ENCODE measurements around the gene PIK3C2G.

The PIK3C2G gene

DNA sequence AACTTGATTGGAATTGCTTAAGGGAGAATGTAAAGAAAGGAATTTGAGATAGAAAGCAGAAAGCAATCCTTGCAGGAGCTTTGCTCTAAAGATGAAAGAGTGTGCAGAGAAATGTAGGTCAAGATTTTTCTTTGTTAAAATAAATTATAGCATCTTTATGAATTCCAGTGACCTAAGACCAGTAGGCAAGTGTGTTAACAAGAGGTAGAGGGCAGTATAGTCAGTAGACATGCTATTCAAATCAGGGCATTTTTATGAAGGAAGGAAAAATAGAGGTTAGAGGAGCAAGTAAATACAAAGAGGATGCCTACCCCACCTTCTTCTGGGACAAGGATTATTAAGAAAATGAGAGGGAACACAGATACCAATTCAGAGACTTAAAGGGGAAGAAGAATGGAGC lies 328.0 kb downstream of the PIK3C2G start:
- ATAC-seq, result no peak
- no peak for TF ChIP-seq OSR1 (CRISPR knock-in tag; IDR thresholded peaks at IDR 0.05)
- TF ChIP-seq, protein P1, sequence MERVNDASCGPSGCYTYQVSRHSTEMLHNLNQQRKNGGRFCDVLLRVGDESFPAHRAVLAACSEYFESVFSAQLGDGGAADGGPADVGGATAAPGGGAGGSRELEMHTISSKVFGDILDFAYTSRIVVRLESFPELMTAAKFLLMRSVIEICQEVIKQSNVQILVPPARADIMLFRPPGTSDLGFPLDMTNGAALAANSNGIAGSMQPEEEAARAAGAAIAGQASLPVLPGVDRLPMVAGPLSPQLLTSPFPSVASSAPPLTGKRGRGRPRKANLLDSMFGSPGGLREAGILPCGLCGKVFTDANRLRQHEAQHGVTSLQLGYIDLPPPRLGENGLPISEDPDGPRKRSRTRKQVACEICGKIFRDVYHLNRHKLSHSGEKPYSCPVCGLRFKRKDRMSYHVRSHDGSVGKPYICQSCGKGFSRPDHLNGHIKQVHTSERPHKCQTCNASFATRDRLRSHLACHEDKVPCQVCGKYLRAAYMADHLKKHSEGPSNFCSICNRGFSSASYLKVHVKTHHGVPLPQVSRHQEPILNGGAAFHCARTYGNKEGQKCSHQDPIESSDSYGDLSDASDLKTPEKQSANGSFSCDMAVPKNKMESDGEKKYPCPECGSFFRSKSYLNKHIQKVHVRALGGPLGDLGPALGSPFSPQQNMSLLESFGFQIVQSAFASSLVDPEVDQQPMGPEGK (CRISPR knock-in tag; IDR thresholded peaks at IDR 0.05; ENCODE audit: borderline replicate concordance), result no peak
- no peak for TF ChIP-seq ISL1 (CRISPR knock-in tag; IDR thresholded peaks at IDR 0.05)
- no peak for TF ChIP-seq ZFP3 (CRISPR knock-in tag; IDR thresholded peaks at IDR 0.05)
- no peak for TF ChIP-seq ZFP30 (CRISPR knock-in tag; IDR thresholded peaks at IDR 0.05)
- TF ChIP-seq ESRRG (CRISPR knock-in tag; IDR thresholded peaks at IDR 0.05), result no peak
- no peak for TF ChIP-seq BACH2 (CRISPR knock-in tag; IDR thresholded peaks at IDR 0.05; ENCODE audit: borderline replicate concordance)
- no peak for TF ChIP-seq ZNF565 (CRISPR knock-in tag; conservative IDR thresholded peaks at IDR 0.05; ENCODE audit: low read depth)

DNA sequence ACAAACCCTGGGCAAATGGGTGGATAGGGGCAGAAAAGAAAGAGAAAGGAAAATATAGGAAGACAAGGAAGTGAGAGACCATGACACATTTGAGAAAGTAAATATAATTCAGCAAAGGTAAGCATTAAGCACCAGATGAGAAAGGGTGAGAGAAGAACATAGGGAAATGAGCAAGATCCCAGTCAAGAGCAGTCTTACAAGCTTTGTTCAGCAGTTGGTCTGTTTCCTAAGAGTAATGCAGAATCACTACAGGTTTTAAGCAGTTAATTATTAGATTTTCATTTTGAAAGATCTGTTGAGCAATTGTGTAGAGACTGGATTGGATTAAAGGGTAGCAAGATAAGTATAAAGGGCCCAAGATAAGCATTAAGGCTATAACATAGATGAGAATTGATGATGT lies 330.2 kb downstream of the PIK3C2G start:
- no peak for ATAC-seq

More for the DNA sequence above, 330.2 kb downstream of the PIK3C2G start:
- no peak for TF ChIP-seq ESRRG (CRISPR knock-in tag; IDR thresholded peaks at IDR 0.05)
- no peak for TF ChIP-seq ZNF565 (CRISPR knock-in tag; conservative IDR thresholded peaks at IDR 0.05; ENCODE audit: low read depth)
- TF ChIP-seq TSHZ2 (CRISPR knock-in tag; IDR thresholded peaks at IDR 0.05), result no peak
- TF ChIP-seq POU6F1 (CRISPR knock-in tag; IDR thresholded peaks at IDR 0.05; ENCODE audit: borderline replicate concordance, low read depth), result no peak
- TF ChIP-seq OSR1 (CRISPR knock-in tag; IDR thresholded peaks at IDR 0.05), result no peak
- TF ChIP-seq, protein P2, sequence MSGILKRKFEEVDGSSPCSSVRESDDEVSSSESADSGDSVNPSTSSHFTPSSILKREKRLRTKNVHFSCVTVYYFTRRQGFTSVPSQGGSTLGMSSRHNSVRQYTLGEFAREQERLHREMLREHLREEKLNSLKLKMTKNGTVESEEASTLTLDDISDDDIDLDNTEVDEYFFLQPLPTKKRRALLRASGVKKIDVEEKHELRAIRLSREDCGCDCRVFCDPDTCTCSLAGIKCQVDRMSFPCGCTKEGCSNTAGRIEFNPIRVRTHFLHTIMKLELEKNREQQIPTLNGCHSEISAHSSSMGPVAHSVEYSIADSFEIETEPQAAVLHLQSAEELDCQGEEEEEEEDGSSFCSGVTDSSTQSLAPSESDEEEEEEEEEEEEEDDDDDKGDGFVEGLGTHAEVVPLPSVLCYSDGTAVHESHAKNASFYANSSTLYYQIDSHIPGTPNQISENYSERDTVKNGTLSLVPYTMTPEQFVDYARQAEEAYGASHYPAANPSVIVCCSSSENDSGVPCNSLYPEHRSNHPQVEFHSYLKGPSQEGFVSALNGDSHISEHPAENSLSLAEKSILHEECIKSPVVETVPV (CRISPR knock-in tag; IDR thresholded peaks at IDR 0.05), result no peak
- no peak for TF ChIP-seq ZFP3 (CRISPR knock-in tag; IDR thresholded peaks at IDR 0.05)
- TF ChIP-seq, protein P1 (CRISPR knock-in tag; IDR thresholded peaks at IDR 0.05; ENCODE audit: borderline replicate concordance), result no peak
- TF ChIP-seq SNAI2 (CRISPR knock-in tag; IDR thresholded peaks at IDR 0.05), result no peak
- no peak for TF ChIP-seq RARB (CRISPR knock-in tag; IDR thresholded peaks at IDR 0.05)
- TF ChIP-seq CREB5 (CRISPR knock-in tag; IDR thresholded peaks at IDR 0.05; ENCODE audit: low read depth), result no peak
- TF ChIP-seq CSDC2 (CRISPR knock-in tag; IDR thresholded peaks at IDR 0.05), result no peak
- TF ChIP-seq ZC3H10 (CRISPR knock-in tag; IDR thresholded peaks at IDR 0.05), result no peak
- TF ChIP-seq TOX (CRISPR knock-in tag; IDR thresholded peaks at IDR 0.05; ENCODE audit: borderline replicate concordance), result no peak

All from SK-N-SH treated with all-trans-retinoic acid at 6 μM for 48 hours (cell line).